HCT116 (cell line): ENCODE measurements around the gene ABL1. TPM values are rescaled to one million over a fixed set of nuclear protein-coding genes. Genes with fewer than 3 reads are reported as not detected.

Experiments
- ATAC-seq: fragments of 200-7000 bp; cut with Tn5 transposase; 2 replicates; pipeline ENCODE4 v1.9.1; 2020; ENCODE audit warnings: mild to moderate bottlenecking, moderate library complexity
- BruUV-seq: library from RNA; stranded (reverse); fragments of 400-500 nt; replicated peaks from 2 replicates; lab custom pipeline; 2021; lab: Mats Ljungman, UMichigan
- CTCF ChIA-PET: fragments of 300-600 bp; sonication (Branson Sonifier 250); formaldehyde crosslinking; loops from one replicate; lab custom pipeline; 2021; ENCODE audit warnings: antibody characterized with exemption; lab: Charles Lee
- POLR2A ChIA-PET: fragments of 300-600, 350-600 bp; sonication (Branson Sonifier 250); formaldehyde crosslinking; loops from one replicate; lab custom pipeline; 2021; ENCODE audit warnings: antibody characterized with exemption; lab: Charles Lee
- RAD21 ChIA-PET, 2 experiments: fragments of 300-600 bp; sonication (Branson Sonifier 250); formaldehyde crosslinking; loops; one replicate each; lab custom pipeline; 2023; ENCODE audit warnings: low total read pairs in 2 of 2; ENCODE audit not compliant: uncharacterized antibody in 2 of 2, unreplicated experiment in 2 of 2, low non-redundant PET in 1 of 2; lab: Charles Lee
- DNase-seq: peaks from one replicate; pipeline ENCODE4 v3.0.0-alpha.2; 2010; ENCODE audit warnings: low read depth, low spot score
- H2AFZ ChIP-seq: fragments of 200-600 bp; shearing (Covaris generic), sonication (generic); 2 replicates; pipeline ENCODE4 v1.6.1; 2017; ENCODE audit warnings: low read depth, mixed run types, mixed read lengths, antibody characterized with exemption, low read length; ENCODE audit not compliant: poor library complexity, severe bottlenecking
- H3K27ac ChIP-seq: 2 replicates; pipeline ENCODE4 v1.5.1; 2012; ENCODE audit warnings: low read depth, low read length
- H3K27me3 ChIP-seq: fragments of 200-600 bp; sonication (generic); 2 replicates; pipeline ENCODE4 v1.6.1; 2016; ENCODE audit warnings: mixed run types, low read length, mixed read lengths; ENCODE audit not compliant: insufficient read depth
- H3K36me3 ChIP-seq, 2 experiments: fragments of 200-500 bp in 1 of 2; fragments of 200-600 bp in 1 of 2; sonication (Bioruptor generic) in 1 of 2; sonication (generic) in 1 of 2; 2 replicates each; pipeline versions ENCODE4 v1.5.1 to v1.6.1; 2014 to 2016; ENCODE audit warnings: low read length in 2 of 2, inconsistent platforms in 1 of 2, mixed read lengths in 1 of 2, mixed run types in 1 of 2; ENCODE audit not compliant: insufficient read depth in 2 of 2, control insufficient read depth in 1 of 2
- H3K4me1 ChIP-seq, 2 experiments: fragments of 200-600 bp in 1 of 2; sonication (generic) in 1 of 2; 2 replicates each; pipeline versions ENCODE4 v1.5.1 to v1.6.1; 2012 to 2017; ENCODE audit warnings: low read length in 2 of 2, inconsistent platforms in 1 of 2, mild to moderate bottlenecking in 1 of 2, mixed read lengths in 1 of 2, mixed run types in 1 of 2, moderate library complexity in 1 of 2; ENCODE audit not compliant: insufficient read depth in 2 of 2, control insufficient read depth in 1 of 2
- H3K4me2 ChIP-seq: fragments of 200-600 bp; sonication (generic); 2 replicates; pipeline ENCODE4 v1.6.1; 2017; ENCODE audit warnings: mixed run types, low read length, mixed read lengths
- H3K4me3 ChIP-seq, 2 experiments: fragments of 200-600 bp in 1 of 2; sonication (generic) in 1 of 2; replicated peaks in 1 of 2; 2 replicates each; pipeline ENCODE4 v1.5.1; 2011 to 2016; ENCODE audit warnings: low read length in 2 of 2, control low read depth in 1 of 2, low read depth in 1 of 2, mild to moderate bottlenecking in 1 of 2, mixed read lengths in 1 of 2, mixed run types in 1 of 2
- H3K79me2 ChIP-seq: fragments of 200-600 bp; sonication (generic); 2 replicates; pipeline ENCODE4 v1.6.1; 2017; ENCODE audit warnings: mild to moderate bottlenecking, mixed run types, low read length, moderate library complexity, mixed read lengths; ENCODE audit not compliant: insufficient read depth
- H3K9ac ChIP-seq: fragments of 200-600 bp; sonication (generic); 2 replicates; pipeline ENCODE4 v1.6.1; 2016; ENCODE audit warnings: low read length, mixed read lengths
- H3K9me2 ChIP-seq: fragments of 200-600 bp; sonication (generic), shearing (Covaris generic); 2 replicates; pipeline ENCODE4 v1.6.1; 2017; ENCODE audit warnings: mixed run types, mild to moderate bottlenecking, moderate library complexity; ENCODE audit not compliant: insufficient read depth
- H3K9me3 ChIP-seq, 2 experiments: fragments of 200-500 bp in 1 of 2; fragments of 200-600 bp in 1 of 2; sonication (Bioruptor generic) in 1 of 2; sonication (generic) in 1 of 2; 2 replicates each; pipeline ENCODE4 v1.6.1; 2014 to 2017; ENCODE audit warnings: low read length in 2 of 2, mixed read lengths in 2 of 2, inconsistent platforms in 1 of 2, low read depth in 1 of 2, mild to moderate bottlenecking in 1 of 2, mixed run types in 1 of 2, moderate library complexity in 1 of 2; ENCODE audit not compliant: control insufficient read depth in 1 of 2, insufficient read depth in 1 of 2
- H4K20me1 ChIP-seq: fragments of 200-600 bp; sonication (generic), shearing (Covaris generic); 2 replicates; pipeline ENCODE4 v1.6.1; 2017; ENCODE audit warnings: mixed run types, mild to moderate bottlenecking, moderate library complexity; ENCODE audit not compliant: insufficient read depth
- EGR1 ChIP-seq: IDR thresholded peaks from 2 replicates; pipeline ENCODE4 v1.6.1; 2012; ENCODE audit warnings: low read depth
- JUND ChIP-seq: IDR thresholded peaks from 2 replicates; pipeline ENCODE4 v1.6.1; 2012
- POLR2AphosphoS5 ChIP-seq: IDR thresholded peaks from 2 replicates; pipeline ENCODE4 v1.6.1; 2011; ENCODE audit warnings: mild to moderate bottlenecking, low read depth, low read length, moderate library complexity
- RAD21 ChIP-seq: IDR thresholded peaks from 2 replicates; pipeline ENCODE4 v1.6.1; 2012; ENCODE audit warnings: low read depth, mild to moderate bottlenecking
- TCF7L2 ChIP-seq: IDR thresholded peaks from 2 replicates; pipeline ENCODE4 v1.7.0; 2011; ENCODE audit warnings: borderline replicate concordance, inconsistent platforms; ENCODE audit not compliant: insufficient read depth, insufficient read length; ENCODE audit errors: extremely low read depth
- ZNF274 ChIP-seq: fragments of 200-500 bp; sonication (Bioruptor generic); IDR thresholded peaks from 2 replicates; pipeline ENCODE4 v1.6.1; 2014; ENCODE audit warnings: mild to moderate bottlenecking, low read depth, low read length, inconsistent platforms
- intact Hi-C: fragments of 100-400 bp; cut with micrococcal nuclease; formaldehyde crosslinking; loops from 2 replicates; pipeline ENCODE4 v1.10.0; 2022
- total RNA-seq: library from RNA; stranded (reverse); gene quantifications from one replicate; pipeline ENCODE4 v1.2.1, GENCODE V29; 2021; ENCODE audit not compliant: unreplicated experiment
- TF ChIP-seq, protein P1 (sequence below), 3 experiments: fragments of 200-600 bp in 1 of 3; sonication (generic) in 1 of 3; IDR thresholded peaks in 2 of 3; conservative IDR thresholded peaks in 1 of 3; 2 replicates each; pipeline ENCODE4 v1.5.1; 2012 to 2017; ENCODE audit warnings: low read depth in 2 of 3, low read length in 2 of 3, antibody characterized with exemption in 1 of 3, borderline replicate concordance in 1 of 3, control low read depth in 1 of 3, mild to moderate bottlenecking in 1 of 3, mixed read lengths in 1 of 3, mixed run types in 1 of 3, moderate library complexity in 1 of 3; ENCODE audit not compliant: insufficient read depth in 1 of 3
- TF ChIP-seq, protein P2 (sequence below): IDR thresholded peaks from 2 replicates; pipeline ENCODE4 v1.6.1; 2012; ENCODE audit warnings: low read depth
- TF ChIP-seq, protein P3 (sequence below): IDR thresholded peaks from 2 replicates; pipeline ENCODE4 v1.6.1; 2012

The ABL1 gene
- total RNA-seq, 1 experiment from 2014 or later, result 54.7 TPM

DNA sequence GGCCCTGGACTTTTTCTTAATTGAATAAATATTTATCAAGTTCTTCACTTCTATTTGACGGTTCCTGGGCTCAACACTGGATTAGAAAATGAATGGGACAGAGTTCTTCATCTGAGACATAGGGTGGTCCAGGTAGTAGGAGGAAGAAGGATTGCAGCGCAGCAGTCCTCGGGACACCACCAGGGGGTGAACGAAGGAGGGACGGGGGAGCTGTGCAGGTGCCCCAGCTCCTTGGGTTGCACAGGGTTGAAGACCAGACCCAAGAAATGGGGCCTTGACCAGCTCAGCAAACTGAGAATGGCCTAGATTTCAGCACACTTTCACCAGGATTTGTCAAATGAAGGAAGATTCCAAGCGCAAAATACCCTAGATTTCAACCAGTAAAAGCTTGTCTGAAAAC lies 29.5 kb downstream of the ABL1 start:
- no peak overlapping the region for H3K4me2 ChIP-seq
- RAD21 ChIA-PET, result interaction anchor here in 1 of 2 experiments (0.6 kb wide), 1 partner anchor 135 kb away, joined by 6 read pairs; no protein-coding TSS in a partner anchor
- no peak overlapping the region for H3K9ac ChIP-seq
- intact Hi-C loops, result no loop called here
- H3K27ac ChIP-seq, result no peak overlapping the region
- no peaks in the 10 kb centered on the region for H3K9me2 ChIP-seq
- DNase-seq (no peak), ATAC-seq (no peak)
- no peaks in the 10 kb centered on the region for H3K36me3 ChIP-seq
- H3K9me3 ChIP-seq, result no peaks in the 10 kb centered on the region
- peaks cover 3 to 15% of the 10 kb centered on the region in 2 experiments; a peak in 3 of 4 replicates for H3K4me1 ChIP-seq
- H3K4me3 ChIP-seq, result no peak overlapping the region
- BruUV-seq, result no TSS peak
- TF ChIP-seq TCF7L2 (no peak), POLR2AphosphoS5 (no peak), RAD21 (no peak), JUND (no peak), EGR1 (no peak), ZNF274 (no peak)
- TF ChIP-seq, protein P1, sequence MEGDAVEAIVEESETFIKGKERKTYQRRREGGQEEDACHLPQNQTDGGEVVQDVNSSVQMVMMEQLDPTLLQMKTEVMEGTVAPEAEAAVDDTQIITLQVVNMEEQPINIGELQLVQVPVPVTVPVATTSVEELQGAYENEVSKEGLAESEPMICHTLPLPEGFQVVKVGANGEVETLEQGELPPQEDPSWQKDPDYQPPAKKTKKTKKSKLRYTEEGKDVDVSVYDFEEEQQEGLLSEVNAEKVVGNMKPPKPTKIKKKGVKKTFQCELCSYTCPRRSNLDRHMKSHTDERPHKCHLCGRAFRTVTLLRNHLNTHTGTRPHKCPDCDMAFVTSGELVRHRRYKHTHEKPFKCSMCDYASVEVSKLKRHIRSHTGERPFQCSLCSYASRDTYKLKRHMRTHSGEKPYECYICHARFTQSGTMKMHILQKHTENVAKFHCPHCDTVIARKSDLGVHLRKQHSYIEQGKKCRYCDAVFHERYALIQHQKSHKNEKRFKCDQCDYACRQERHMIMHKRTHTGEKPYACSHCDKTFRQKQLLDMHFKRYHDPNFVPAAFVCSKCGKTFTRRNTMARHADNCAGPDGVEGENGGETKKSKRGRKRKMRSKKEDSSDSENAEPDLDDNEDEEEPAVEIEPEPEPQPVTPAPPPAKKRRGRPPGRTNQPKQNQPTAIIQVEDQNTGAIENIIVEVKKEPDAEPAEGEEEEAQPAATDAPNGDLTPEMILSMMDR (IDR thresholded peaks at IDR 0.05 in 2 of 3, conservative IDR thresholded peaks at IDR 0.05 in 1 of 3; ENCODE audit: borderline replicate concordance in 1 of 3, insufficient read depth in 1 of 3, low read depth in 2 of 3, low read length in 2 of 3), result 0 out of 6 replicates have a peak, but pooled peaks of 1 of the 3 experiments have one; percentile 5
- TF ChIP-seq, protein P2, sequence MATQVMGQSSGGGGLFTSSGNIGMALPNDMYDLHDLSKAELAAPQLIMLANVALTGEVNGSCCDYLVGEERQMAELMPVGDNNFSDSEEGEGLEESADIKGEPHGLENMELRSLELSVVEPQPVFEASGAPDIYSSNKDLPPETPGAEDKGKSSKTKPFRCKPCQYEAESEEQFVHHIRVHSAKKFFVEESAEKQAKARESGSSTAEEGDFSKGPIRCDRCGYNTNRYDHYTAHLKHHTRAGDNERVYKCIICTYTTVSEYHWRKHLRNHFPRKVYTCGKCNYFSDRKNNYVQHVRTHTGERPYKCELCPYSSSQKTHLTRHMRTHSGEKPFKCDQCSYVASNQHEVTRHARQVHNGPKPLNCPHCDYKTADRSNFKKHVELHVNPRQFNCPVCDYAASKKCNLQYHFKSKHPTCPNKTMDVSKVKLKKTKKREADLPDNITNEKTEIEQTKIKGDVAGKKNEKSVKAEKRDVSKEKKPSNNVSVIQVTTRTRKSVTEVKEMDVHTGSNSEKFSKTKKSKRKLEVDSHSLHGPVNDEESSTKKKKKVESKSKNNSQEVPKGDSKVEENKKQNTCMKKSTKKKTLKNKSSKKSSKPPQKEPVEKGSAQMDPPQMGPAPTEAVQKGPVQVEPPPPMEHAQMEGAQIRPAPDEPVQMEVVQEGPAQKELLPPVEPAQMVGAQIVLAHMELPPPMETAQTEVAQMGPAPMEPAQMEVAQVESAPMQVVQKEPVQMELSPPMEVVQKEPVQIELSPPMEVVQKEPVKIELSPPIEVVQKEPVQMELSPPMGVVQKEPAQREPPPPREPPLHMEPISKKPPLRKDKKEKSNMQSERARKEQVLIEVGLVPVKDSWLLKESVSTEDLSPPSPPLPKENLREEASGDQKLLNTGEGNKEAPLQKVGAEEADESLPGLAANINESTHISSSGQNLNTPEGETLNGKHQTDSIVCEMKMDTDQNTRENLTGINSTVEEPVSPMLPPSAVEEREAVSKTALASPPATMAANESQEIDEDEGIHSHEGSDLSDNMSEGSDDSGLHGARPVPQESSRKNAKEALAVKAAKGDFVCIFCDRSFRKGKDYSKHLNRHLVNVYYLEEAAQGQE, result no peak
- TF ChIP-seq, protein P3, sequence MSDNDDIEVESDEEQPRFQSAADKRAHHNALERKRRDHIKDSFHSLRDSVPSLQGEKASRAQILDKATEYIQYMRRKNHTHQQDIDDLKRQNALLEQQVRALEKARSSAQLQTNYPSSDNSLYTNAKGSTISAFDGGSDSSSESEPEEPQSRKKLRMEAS, result no peak
- POLR2A ChIA-PET, result no interaction called here
- peaks cover 30% of the 10 kb centered on the region; the same call in 1 of the 2 replicates for H3K79me2 ChIP-seq
- H2AFZ ChIP-seq, result no peak overlapping the region
- H4K20me1 ChIP-seq, result no peaks in the 10 kb centered on the region
- no peaks in the 10 kb centered on the region for H3K27me3 ChIP-seq
- CTCF ChIA-PET, result interaction anchor here (1.1 to 4.1 kb wide), 7 partner anchors 134 to 183 kb away, joined by 3 to 88 read pairs (median 16); no protein-coding TSS in a partner anchor
